ENCODE measurements around the gene GDPD2.

GDPD2 gene

DNA sequence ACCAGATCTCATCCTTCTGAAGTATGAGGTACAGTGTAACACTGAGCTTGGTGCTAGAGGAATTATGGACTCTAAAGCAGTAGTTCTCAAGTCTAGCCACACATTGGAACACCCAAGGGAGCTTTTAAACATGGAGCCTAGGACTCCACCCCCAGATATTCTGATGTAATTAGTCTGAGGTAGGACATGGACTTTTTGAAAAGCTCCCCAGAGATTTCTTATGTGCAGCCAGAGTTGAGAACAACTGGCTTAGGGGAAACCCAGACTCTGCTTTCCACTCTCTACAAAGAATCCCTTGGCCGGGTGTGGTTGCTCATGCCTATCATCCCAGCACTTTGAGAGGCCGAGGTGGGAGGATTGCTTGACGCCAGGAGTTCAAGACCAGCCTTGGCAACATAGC is 11.6 kb upstream of the GDPD2 start:
- TF ChIP-seq, protein P1, sequence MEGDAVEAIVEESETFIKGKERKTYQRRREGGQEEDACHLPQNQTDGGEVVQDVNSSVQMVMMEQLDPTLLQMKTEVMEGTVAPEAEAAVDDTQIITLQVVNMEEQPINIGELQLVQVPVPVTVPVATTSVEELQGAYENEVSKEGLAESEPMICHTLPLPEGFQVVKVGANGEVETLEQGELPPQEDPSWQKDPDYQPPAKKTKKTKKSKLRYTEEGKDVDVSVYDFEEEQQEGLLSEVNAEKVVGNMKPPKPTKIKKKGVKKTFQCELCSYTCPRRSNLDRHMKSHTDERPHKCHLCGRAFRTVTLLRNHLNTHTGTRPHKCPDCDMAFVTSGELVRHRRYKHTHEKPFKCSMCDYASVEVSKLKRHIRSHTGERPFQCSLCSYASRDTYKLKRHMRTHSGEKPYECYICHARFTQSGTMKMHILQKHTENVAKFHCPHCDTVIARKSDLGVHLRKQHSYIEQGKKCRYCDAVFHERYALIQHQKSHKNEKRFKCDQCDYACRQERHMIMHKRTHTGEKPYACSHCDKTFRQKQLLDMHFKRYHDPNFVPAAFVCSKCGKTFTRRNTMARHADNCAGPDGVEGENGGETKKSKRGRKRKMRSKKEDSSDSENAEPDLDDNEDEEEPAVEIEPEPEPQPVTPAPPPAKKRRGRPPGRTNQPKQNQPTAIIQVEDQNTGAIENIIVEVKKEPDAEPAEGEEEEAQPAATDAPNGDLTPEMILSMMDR (conservative IDR thresholded peaks at IDR 0.05; ENCODE audit: low read depth): no peak
- no peak overlapping the region for H3K27ac ChIP-seq
- CTCF ChIA-PET: no interaction called here
- POLR2A ChIA-PET (ENCODE audit: low non-redundant PET): no interaction called here
- DNase-seq (ENCODE audit: low spot score): no peak

DNA sequence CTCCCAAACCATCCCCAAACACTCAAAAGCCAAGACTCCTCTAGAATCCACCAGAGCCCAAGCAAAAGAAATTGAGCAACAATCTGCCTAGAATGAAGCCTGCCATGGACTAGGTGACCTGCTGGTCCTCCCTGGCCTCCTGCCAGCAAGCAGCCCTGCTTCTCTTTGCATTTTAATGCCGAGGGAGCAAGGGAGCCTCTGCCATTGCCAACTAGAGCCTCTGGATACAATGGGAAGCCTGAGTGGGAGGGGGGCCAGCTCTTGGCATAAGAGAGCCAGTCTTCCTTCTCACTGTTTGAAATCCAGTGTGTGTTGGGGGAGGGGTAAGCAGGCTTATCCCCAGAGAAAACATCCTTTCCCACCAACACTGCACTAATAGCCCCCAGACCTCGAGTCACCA is 1.5 kb upstream of the GDPD2 start:
- no peak for DNase-seq (ENCODE audit: low spot score)
- CTCF ChIA-PET: interaction anchor here (0.6 kb wide), 1 partner anchor 562 kb away, joined by 3 read pairs; no protein-coding TSS in a partner anchor
- TF ChIP-seq, protein P1 (conservative IDR thresholded peaks at IDR 0.05; ENCODE audit: low read depth): no peak
- POLR2A ChIA-PET (ENCODE audit: low non-redundant PET): no interaction called here
- H3K27ac ChIP-seq: no peak overlapping the region

DNA sequence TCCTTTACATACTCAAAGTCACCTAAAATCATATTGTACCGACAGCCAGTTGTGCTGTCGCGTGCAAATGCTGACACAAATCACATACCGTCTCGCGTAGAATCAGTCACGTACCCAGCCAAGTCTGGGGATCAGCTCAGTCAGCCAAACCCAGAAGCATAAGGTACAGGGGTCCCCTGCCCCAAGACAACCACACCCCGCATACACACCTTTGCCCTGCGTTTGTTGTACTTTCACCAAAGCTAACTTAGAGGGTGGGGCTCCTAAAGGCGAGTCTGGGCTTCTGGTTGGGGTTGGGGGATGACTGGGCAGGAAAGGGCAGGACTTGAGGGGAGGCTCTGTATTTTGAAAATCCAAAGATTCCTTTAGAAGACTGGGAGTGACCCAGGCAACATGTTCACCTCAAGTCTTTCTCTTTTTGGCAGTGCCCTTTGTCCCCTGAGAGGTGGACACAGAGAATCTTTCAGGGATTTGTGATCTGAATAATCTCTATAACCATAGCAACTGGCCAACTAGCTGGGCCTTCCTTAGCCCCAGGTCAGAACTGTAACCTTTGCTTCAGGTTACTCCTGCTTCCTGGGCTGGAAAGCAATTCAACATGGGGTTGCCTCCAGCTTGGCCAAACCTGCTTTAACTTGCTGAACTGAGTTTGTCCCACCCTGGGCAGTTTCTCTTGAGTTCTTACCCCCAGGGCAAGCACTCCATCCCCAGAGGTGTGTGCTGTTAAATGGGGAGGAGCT is 992 bp downstream of the GDPD2 start:
- DNase-seq (ENCODE audit: low spot score): no peak
- peak overlapping the region; percentile 25 for H3K27ac ChIP-seq
- TF ChIP-seq, protein P1 (conservative IDR thresholded peaks at IDR 0.05; ENCODE audit: low read depth): no peak
- CTCF ChIA-PET: no interaction called here
- POLR2A ChIA-PET (ENCODE audit: low non-redundant PET): no interaction called here

DNA sequence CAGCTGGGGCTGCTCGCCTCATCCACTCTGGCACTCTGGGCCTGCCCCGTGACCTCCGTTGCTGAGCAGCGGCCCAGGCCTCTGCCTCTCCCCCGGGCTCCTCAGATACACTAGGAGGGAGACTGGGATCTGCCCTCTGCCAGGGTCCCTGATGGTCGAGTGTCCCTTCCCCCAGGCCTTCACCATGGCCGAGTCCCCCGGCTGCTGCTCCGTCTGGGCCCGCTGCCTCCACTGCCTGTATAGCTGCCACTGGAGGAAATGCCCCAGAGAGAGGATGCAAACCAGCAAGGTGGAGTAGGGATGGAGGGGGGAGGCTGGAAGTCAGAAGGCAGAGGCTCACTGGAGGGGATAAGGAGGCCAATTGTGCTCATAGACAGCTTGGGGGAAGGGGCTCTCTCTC is 1.7 kb downstream of the GDPD2 start:
- ChIA-PET POLR2A (ENCODE audit: low non-redundant PET) (no interaction called here), CTCF (no interaction called here)
- peak overlapping the region; percentile 25 for H3K27ac ChIP-seq
- DNase-seq (ENCODE audit: low spot score): no peak
- TF ChIP-seq, protein P1 (conservative IDR thresholded peaks at IDR 0.05; ENCODE audit: low read depth): no peak

DNA sequence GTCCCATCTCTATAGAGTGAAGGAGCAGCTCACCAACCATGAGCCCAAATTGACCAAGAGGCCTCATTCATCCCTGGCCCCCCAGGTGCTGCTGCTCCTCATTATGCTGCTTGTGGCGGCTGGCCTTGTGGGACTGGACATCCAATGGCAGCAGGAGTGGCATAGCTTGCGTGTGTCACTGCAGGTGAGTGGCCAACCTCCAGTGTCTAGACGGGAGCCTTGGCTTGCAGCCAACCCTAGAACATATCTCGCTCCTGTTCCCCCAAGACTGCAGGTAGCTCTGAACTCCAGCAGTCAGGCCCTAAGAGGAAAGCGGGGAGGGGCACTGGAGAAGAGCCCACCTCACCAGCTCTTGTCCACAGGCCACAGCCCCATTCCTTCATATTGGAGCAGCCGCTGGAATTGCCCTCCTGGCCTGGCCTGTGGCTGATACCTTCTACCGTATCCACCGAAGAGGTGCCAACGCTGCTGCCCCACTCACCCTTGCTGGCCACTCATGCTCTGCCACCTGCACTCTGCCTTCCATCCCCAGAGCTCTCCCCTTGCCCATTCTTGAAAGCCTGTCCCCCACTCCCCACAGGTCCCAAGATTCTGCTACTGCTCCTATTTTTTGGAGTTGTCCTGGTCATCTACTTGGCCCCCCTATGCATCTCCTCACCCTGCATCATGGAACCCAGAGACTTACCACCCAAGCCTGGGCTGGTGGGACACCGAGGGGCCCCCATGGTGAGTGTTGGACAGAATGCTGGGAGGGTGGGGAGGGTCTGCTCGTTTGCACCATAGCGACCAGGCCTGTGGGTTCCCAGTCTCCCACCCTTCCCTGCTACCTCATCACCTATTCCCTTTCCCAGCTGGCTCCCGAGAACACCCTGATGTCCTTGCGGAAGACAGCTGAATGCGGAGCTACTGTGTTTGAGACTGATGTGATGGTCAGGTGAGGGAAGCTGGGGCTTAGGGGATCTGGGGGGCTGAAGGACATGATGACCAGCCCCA is 3.5 kb downstream of the GDPD2 start:
- CTCF ChIA-PET: no interaction called here
- no peak for DNase-seq (ENCODE audit: low spot score)
- POLR2A ChIA-PET (ENCODE audit: low non-redundant PET): no interaction called here
- TF ChIP-seq, protein P1 (conservative IDR thresholded peaks at IDR 0.05; ENCODE audit: low read depth): no peak
- H3K27ac ChIP-seq: no peak overlapping the region

DNA sequence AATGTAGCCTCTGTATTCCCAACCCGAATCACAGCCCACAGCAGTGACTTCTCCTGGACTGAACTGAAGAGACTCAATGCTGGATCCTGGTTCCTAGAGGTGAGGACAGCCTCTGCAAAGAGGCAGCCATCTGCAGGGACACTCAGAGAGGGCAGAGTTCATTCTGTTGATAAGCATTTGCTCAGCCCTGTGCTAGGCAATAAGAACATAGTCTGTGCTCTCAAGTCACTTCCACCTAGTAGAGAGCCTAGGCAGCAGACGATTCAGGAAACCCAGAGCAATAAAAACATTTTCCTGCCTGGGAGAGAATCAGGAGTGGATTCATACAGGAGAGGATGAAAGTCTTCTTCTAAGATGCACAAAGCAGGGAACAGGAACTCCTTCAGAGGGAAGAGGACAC is 4.3 kb downstream of the GDPD2 start:
- TF ChIP-seq, protein P1 (conservative IDR thresholded peaks at IDR 0.05; ENCODE audit: low read depth): no peak
- no peak overlapping the region for H3K27ac ChIP-seq
- no peak for DNase-seq (ENCODE audit: low spot score)
- CTCF ChIA-PET: no interaction called here
- POLR2A ChIA-PET (ENCODE audit: low non-redundant PET): no interaction called here
